ENCODE measurements around the gene TSC22D1.
A peak's percentile ranks its signal among the peaks of the same experiment; 100 is the strongest.
"Not testable (repeated sequence)": the region's sequence is repeated elsewhere in the genome, so short reads cannot be mapped to it uniquely, and the experiment has no call there.

The TSC22D1 gene

DNA sequence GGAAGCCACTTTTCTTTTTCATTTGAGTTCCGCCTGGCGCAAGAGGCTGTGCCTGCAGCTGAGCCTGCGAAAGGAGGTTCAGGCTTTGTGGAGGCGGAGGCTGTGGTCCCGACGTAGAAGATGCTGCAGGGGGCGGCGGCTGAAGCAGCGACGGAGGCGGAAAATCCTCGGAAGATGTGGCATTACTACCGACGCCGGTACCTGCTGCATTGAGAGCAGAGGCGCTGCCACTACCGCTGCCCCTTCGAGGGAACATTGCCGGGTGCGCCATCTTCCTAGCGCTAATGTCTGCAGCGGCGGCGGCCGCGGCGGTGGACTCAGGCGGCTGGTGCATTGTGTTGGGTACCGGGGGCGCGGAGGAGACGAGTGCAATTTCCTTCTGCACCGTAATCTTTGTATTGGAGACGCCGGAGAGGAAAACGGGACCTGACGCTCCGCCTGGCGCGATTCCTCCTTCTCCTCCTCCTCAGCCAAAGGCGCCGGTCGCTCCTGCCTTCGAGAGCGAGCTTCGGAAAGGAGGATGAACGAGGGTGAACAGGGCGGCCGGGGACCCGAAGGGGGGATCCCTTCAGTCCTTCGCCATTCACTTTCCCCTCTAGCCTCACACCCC is at the start of gene TSC22D1:
TSC22D1 (minus strand) TSS at position 590 of the 610 bp plus-strand sequence; CDS start at position 334, 256 bp downstream.
- peak; percentile 35 for DNase-seq (ENCODE audit: low spot score)

- no peak for DNase-seq (ENCODE audit: low spot score)
Observed at GRCh38 chr13:44622708-44623107, 46.6 kb upstream of the TSC22D1 start.

DNA sequence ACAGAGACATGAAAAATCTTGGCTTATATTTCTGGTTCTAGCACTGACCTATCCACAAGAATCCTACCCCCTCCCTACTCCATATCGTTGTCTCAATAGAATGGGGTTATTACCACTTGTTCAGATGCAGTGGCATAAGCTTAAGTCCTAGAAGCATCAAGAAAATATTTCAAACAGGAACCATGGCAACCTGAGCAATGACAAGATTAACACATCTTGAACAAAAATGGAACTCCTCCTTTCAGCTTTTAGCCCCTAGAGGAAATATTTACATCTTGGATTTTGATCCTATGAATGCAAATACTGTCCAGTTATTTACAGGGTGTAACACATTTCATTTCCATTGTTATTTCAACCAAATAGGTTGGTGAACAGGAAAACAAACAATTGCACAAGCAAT is 46.1 kb upstream of the TSC22D1 start:
- no peak for DNase-seq (ENCODE audit: low spot score)

DNA sequence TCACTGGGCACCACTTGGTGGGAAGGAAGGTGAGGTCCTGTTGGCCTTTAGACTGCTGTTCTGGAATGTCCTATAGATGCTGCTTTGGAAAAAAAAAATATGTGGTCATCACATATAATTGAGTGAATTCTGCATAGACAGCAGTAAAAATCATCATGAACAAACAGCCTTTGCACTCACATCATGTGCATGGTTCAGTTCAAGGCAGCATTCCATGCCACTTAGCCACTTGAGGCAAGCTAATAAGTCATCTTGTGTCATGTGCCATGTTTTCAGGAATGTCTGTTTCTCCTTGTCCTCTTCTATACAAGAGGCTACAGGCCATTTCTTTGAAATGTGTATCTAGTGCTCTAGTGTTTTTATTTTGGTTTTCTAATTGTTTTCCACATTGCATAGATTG is 43.9 kb upstream of the TSC22D1 start:
- DNase-seq (ENCODE audit: low spot score) = no peak

GRCh38 chr13:44619651-44620050 is 43.5 kb upstream of the TSC22D1 start:
- no peak for DNase-seq (ENCODE audit: low spot score)

GRCh38 chr13:44618326-44618725 is 42.2 kb upstream of the TSC22D1 start:
- no peak for DNase-seq (ENCODE audit: low spot score)

- no peak for DNase-seq (ENCODE audit: low spot score)
Observed at GRCh38 chr13:44617648-44618047, 41.5 kb upstream of the TSC22D1 start.

GRCh38 chr13:44609137-44609536 is 33.0 kb upstream of the TSC22D1 start:
- DNase-seq (ENCODE audit: low spot score) = no peak

GRCh38 chr13:44605721-44606120 is 29.6 kb upstream of the TSC22D1 start:
- DNase-seq (ENCODE audit: low spot score) = no peak

DNA sequence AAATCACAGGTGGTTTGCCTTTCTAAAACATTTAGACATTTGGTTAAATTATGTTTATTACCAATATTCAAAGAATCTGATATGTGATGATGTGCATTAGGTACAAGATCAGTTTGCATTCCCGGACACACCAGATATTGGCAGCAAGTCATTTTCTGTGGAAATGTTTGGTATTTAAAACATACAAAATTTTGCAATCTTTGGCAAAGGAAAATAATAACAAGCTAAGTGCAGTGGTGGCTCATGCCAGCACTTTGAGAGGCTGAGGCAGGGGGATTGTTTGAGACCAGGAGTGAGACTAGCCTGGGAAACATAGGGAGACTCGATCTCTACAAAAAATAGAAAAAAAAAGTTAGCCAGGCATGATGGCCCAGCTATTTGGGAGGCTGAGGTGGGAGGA is 29.1 kb upstream of the TSC22D1 start:
- no peak for DNase-seq (ENCODE audit: low spot score)

DNA sequence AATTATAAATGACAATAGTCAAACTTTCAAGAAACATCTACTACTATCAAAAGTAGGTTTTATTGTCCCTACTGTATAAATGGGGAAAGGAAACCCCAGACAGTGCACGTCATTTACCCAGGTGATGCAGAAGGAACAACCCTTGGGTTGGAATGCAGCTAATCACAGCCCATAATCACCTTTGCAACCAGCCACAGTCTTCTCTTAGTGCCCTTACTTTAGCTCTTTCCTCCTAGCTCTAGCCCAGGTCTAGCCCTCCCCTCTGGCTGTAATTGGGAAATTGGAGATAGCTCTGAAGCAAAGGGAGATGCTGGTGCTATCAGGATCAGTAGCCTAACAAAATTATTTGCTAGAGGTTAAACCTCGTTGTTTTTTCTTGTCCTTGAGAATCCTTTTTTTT is 25.5 kb upstream of the TSC22D1 start:
- no peak for DNase-seq (ENCODE audit: low spot score)

DNA sequence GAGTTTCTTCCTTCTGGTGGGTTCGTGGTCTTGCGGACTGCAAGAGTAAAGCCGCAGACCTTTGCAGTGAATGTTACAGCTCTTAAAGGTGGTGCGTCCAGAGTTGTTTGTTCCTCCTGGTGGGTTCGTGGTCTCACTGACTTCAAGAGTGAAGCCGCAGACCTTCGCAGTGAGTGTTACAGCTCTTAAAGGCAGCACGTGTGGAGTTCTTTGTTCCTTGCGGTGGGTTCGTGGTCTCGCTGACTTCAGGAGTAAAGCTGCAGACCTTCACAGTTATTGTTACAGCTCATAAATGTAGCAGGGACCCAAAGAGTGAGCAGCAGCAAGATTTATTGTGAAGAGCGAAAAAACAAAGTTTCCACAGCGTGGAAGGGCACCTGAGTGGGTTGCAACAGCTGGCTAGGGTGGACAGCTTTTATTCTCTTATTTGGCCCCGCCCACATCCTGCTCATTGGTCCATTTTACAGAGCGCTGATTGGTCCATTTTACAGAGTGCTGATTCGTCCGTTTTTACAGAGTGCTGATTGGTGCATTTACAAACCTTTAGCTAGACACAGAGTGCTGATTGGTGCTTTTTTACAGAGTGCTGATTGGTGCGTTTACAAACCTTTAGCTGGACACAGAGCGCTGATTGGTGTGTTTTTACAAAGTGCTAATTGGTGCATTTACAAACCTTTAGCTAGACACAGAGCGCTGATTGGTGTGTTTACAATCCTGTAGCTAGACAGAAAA is 17.9 kb upstream of the TSC22D1 start:
- not testable (repeated sequence) for DNase-seq (ENCODE audit: low spot score)

DNA sequence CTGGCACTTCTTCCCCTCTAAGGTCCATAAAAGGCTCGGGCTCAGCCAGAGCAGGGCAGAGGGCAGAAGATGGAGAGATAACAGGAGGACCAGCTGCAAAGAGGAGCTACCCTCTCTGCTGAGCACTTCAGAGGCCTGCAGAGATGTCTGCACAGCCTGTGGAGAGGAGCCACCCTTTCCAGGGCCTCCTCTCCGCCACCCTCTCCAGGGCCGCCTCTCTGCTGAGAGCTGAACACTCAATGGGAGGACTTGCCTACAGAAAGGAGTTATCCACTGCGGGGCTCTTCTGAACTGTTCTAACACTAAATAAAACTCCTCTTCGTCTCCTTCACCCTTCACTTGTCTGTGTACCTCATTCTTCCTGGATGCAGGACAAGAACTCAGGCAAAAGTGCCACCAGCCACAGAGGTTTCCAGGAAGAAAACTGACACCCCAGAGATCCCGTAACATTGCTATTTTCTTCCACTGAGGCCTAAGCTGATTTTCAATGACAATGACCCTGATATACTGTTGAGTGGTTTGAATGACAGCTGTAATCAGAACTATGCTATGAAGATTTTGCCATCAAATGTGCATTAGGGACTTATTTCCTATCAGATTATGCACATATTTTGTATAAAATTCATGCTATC is 16.2 kb upstream of the TSC22D1 start:
- DNase-seq (ENCODE audit: low spot score) = no peak

GRCh38 chr13:44591316-44591715 is 15.2 kb upstream of the TSC22D1 start:
- DNase-seq (ENCODE audit: low spot score) = peak; percentile 70

DNA sequence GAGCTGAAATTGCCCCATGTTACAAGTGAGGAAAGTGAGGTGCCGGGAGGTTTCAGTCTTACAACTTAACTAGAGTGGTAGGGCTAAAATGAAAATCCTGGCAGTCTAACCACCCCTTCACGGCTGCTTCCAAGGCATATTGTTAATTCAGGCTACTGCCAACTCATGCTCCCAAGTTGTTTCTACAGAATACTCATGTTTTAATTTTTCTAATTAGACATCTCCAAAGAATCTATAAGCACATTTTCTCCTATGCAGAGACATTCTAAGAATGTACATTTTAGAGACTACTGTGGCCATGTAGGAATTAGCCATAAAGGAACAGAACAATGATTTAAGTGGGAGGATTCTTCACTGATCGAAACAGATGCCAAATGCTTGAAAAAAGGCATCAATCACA is 7.0 kb upstream of the TSC22D1 start:
- DNase-seq (ENCODE audit: low spot score) = no peak

- DNase-seq (ENCODE audit: low spot score) = no peak
Observed at GRCh38 chr13:44578067-44578400, 1.9 kb upstream of the TSC22D1 start.

DNA sequence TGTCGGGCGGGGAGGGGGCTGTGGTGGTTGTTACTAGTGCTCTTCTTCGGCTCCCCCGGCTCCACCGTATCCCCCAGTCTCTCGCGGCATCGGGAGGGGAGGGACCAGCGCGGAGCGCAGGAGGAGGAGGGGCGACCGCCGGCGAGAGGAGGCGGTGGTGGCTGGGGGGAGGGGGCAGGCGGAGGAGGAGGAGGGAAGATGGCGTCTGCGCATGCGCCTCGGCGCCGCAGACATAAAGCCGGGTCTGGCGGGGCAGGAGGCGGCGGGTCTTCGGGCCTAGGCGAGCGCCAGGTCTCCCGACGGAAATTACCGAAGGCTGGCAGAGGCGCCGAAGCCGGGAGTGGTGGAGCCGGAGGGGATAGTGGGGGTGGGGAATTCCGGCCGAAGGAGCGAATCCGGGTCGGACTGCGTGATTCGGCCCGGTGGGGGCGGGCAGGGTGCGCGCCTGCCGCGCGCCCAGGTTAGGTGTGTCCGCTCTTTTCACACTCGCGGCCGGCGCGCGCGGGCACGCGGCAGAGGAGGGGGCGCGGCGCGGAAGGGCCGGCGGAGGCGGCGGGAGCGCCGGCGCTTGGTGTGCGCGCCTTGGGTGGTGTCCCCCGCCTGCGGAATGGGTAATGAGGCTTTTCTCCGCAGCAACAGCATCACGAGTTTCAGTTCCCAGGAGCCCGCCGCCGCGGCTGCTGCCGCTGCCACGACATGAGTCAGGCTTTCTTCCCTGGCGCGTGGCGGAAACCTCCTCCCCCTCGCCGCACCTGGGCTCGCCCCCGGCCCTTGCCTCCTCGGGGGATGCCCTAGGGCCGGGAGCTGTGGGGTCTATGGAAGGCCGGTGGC is 1.3 kb upstream of the TSC22D1 start:
- peak; percentile 93 for DNase-seq (ENCODE audit: low spot score)

- DNase-seq (ENCODE audit: low spot score) = peak; percentile 30
Observed at GRCh38 chr13:44576351-44577235, 463 bp upstream of the TSC22D1 start.

DNA sequence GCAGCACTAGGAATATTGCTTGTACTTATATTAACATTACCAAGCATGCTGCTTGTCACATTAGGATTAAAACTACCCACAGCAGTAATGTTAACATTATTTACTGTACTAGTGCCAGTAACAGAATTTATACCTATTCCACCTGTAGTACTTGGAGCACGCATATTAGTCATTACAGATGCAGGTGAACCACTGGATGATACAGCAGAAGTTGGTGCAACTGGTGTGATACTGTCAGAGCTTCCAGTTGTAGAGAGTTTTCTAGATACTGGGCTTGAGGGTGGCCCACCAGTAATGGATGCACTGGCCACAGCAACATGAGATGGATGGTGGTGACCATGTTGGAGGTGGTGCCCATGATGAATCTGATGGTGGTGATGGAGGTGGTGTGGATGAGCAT is 1.1 kb downstream of the TSC22D1 start:
- DNase-seq (ENCODE audit: low spot score) = no peak

GRCh38 chr13:44574466-44574855 is 1.7 kb downstream of the TSC22D1 start:
- no peak for DNase-seq (ENCODE audit: low spot score)

GRCh38 chr13:44573790-44574465 is 2.2 kb downstream of the TSC22D1 start:
- DNase-seq (ENCODE audit: low spot score) = peak; percentile 11

Measured in iPS-NIHi11 (cell line).